GM18498 (cell line): ENCODE measurements around the gene PUS10.
"Not testable (repeated sequence)": the region's sequence is repeated elsewhere in the genome, so short reads cannot be mapped to it uniquely, and the experiment has no call there.

Experiments
- ATAC-seq: cut with Tn5 transposase; IDR thresholded peaks from one replicate; pipeline ENCODE4 v1.9.1; 2021; ENCODE audit warnings: mild to moderate bottlenecking, moderate library complexity; ENCODE audit not compliant: unreplicated experiment

PUS10 gene

DNA sequence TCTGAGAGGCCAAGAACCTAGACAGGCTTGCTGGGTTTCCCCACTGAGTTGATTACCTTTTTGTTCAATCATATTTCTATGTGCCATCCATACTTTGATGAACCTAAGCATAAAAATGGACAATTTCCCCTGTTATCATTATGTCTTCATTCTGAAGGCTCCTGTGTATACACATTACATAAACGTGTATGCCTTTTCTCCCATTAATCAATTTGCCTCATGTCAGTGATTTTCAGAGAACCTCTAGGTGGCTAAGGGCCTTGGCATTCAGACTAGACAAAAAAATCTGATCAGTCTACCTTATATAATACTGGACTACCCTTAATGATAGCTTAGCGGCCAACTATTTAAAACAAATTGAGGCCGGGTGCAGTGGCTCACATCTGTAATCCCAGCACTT is 4.7 kb downstream of the PUS10 start:
- ATAC-seq: no peak

DNA sequence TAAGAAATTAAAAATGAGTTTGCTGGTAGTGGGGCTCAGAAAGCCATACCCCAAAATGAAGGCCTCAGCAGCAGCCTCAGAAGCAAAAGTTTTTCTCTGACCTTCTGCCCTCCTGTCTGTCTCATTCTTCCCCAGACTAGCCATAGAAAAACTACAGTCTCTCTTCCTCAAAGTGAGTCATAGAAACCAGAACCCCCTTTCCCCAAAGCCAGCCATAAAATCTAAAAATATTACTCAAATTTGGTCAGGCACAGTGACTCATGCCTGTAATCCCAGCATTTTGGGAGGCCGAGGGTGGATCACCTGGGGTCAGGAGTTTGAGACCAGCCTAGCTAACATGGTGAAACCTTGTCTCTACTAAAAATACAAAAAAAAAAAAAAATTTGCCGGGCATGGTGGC is 5.8 kb downstream of the PUS10 start:
- not testable (repeated sequence) for ATAC-seq

DNA sequence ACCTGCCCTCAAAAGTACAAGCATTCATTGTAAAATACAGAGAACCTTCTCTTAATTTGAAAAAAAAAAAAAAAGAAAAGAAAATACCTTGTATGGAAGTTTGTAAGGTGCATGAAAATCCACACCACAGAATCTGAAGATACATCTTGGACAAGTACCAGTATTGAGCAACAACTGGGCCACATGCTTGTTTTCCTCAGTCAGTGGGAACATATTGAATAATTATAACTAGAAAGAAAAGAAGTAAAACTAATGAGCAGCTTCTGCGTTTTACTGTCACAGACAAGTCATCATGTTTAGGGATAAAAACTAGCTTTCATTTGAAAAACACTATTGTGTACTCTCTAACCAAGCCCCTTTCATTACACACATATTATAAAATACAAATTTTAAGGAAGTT is 6.4 kb downstream of the PUS10 start:
- ATAC-seq: no peak

- ATAC-seq: no peak
Measured at GRCh38 chr2:61009355-61009754, 8.7 kb downstream of the PUS10 start.

GRCh38 chr2:61006486-61007105 is 11.5 kb downstream of the PUS10 start:
- no peak for ATAC-seq

DNA sequence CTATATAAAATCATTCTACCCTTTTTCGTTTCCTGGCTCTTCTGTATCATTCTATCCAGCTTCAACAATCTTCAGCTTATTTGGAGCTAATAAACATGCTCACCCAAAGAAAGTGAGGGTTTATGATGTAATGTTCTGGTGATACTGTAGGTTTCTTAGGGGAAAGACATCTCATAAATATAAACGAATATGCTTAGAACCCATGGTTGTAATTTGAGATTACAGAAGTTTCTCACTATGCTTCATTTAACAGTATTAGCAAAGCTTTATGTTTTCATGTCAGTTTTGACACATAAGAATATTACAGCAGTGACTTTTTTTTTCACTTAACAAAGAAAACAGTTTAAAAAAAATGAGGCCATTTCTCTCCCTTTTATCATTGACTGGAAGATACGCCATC is 12.3 kb downstream of the PUS10 start:
- no peak for ATAC-seq

- ATAC-seq: peak; percentile 52
Measured at GRCh38 chr2:60998628-60999545, 19.2 kb downstream of the PUS10 start.

GRCh38 chr2:60994131-60994530 is 23.9 kb downstream of the PUS10 start:
- no peak for ATAC-seq

DNA sequence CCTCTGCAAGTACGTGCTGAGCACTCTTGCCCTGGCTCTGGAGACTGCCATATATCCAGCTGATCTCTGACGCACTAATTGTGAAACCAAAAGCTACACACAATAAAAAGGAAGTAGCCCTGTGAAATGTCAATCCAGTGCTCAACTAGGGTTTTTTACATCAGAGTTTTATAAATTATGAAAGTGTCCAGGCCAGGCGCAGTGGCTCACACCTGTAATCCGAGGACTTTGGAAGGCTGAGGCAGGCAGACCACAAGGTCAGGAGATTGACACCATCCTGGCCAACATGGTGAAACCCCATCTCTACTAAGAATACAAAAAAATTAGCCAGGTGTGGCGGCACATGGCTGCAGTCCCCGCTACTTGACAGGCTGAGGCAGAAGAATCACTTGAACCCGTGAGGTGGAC is 25.1 kb downstream of the PUS10 start:
- ATAC-seq: peak; percentile 97

GRCh38 chr2:60991644-60992043 is 26.4 kb downstream of the PUS10 start:
- no peak for ATAC-seq

DNA sequence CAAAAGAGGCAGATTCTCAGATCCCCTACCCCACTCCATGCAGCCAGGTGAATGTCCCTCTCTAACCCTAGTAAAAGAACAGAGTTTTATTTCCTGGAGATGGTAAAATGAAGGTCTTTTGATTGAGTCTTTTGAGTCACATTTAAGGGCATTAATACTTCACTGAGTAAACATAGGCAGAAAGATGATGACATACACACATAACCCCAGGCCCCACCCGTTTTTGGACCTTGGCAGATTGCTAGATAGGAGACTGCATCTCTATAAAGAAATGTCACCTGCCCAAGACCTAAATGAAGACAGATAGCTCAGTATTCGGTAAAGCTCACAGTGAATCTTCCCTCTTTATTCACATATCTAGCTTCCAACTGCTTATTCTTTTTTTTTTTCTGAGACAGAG is 28.8 kb downstream of the PUS10 start:
- ATAC-seq: no peak

DNA sequence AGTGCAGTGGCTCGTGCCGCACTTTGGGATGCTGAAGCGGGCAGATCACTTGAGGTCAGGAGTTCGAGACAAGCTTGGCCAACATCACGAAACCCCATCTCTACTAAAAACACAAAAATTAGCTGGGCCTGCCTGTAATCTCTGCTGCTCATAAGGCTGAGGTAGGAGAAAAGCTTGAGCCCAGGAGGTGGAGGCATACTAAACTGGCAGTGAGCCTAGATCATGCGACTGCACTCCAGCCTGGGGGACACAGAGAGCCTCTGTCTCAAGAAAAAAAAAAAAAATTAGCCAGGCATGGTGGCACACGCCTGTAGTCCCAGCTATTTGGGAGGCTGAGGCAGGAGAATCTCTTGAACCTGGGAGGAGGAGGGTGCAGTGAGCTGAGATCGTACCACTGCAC is 30.4 kb downstream of the PUS10 start:
- not testable (repeated sequence) for ATAC-seq

DNA sequence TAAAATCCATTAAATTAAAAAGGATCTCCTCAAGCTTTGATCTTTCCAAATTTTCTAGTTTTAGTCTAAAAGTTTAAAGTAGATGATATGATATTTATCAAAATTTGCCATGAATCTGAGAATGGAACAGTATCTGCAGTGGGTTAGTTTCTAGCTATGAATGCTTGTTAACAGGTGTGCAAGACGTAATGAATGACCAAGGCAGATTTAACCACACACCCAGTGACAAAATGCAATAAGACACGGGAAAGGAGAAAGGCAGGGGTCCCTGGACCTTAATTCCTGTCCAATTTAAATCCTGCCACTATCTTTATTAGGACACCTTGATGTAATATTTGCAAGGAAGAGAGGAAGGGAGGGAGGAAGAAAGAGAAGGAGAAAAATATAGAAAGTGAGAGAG is 31.0 kb downstream of the PUS10 start:
- no peak for ATAC-seq

DNA sequence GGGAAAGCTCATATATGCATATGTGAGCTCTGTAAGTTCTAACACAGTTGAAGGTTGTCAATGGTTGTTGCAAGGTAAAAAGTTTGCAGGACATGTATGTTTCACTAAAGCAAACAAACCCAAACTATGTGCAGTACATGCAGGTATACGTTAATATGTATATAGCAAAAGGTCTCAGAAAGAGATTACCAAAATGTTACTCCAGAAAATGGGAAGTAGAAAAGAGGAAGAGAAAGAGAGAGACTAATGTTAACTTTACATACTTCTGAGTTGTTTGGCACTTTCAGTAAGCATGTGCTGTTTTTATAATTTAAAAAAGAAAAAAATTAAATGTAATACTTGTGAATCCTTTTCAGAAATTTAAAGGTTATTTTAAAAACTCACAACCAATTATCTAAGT is 33.3 kb downstream of the PUS10 start:
- no peak for ATAC-seq

DNA sequence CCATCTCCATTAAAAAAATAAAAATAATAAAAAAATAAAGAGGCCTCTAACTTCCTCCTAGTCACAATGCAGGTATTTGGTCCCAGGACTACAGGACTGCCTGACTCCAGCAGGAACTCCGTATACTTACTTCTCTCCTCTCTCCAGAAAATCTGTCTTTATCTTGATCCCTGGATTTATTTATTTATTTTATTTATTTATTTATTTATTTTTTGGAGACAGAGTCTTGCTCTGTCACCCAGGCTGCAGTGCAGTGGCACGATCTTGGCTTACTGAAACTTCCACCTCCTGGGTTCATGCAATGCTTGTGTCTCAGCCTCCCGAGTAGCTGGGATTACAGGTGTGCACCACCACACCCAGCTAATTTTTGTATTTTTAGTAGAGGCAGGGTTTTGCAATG is 36.0 kb downstream of the PUS10 start:
- ATAC-seq: not testable (repeated sequence)

DNA sequence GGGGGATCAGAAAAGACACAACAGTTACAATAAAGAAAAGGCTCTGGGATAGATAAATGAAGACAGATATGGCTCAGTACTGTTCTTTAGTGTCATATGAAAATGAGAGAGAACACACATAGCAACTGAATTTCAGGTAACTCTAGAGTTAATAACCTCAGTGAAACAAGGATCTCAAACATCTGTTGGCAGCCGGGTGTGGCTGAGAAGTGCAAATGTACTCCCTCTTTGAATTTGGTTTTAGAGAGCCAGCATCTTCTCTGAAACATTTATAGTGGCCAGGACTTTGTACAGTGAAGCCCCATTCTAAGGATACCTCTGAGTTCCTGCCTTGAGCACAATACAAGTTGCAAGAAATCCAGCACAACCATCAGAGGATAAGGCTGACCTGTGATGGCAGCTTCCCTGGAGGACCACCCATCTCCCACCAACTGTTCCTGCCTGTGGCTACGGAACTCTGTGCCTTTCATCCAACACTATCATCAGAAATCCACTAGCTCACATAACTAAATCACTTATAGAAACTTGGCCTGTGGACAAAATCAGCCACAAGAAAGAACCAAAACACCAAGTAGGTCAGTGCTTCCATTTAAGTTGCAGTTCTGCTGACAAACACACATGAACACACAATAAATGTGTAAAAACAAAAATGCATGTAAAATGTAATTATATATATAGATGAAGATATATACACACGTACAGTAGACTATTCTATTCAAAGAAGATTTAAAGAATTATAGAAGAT is 37.8 kb downstream of the PUS10 start:
- peak; percentile 74 for ATAC-seq

- no peak for ATAC-seq
Measured at GRCh38 chr2:60979231-60979630, 38.8 kb downstream of the PUS10 start.

DNA sequence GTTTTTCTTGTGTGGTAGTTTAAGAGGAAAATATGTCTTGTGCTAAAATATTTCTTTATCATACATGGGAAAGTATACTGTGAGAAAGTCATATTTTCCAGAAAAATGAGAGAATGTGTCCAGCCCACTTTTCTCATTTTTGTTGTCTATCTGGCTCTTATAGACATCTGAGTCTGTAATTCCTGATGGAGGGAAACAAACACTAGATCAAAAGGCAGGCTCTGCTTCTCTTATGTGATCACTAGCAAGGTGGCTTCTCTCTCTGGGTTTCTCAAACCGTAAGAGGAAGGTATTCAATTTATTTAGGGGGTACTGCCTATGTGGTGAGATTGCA is 40.5 kb downstream of the PUS10 start:
- ATAC-seq: no peak

DNA sequence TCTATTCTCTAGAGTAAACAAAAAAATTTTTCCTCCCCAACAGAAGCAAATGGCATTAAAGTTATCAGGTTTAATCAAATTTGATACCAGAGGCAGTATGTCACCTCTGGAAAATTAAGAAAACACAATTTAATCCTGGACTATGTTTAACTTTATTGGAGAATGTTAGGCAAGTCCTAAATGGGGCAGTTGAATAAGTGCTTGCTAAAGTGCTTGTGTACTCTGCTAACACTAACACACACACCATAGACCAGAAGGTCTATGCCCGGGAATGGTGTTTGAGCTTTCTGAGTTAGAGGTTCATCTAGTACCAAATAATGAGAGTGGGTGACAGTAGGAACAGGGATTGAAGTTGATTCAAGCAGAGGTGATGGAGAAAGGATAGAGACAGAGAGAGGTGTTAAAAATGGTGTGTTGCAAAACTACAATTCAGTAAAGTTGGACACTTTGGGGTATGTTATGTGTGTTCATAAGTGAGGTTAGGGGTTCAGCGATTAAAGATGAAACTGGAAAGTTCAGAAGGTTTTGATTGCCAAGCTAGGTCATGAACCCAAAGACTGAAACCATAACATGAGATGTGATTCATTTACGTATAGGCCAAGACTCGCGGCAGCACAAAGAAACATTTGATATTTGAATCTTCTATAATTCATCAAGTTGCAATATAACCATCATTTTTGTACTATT is 41.0 kb downstream of the PUS10 start:
- peak; percentile 53 for ATAC-seq

DNA sequence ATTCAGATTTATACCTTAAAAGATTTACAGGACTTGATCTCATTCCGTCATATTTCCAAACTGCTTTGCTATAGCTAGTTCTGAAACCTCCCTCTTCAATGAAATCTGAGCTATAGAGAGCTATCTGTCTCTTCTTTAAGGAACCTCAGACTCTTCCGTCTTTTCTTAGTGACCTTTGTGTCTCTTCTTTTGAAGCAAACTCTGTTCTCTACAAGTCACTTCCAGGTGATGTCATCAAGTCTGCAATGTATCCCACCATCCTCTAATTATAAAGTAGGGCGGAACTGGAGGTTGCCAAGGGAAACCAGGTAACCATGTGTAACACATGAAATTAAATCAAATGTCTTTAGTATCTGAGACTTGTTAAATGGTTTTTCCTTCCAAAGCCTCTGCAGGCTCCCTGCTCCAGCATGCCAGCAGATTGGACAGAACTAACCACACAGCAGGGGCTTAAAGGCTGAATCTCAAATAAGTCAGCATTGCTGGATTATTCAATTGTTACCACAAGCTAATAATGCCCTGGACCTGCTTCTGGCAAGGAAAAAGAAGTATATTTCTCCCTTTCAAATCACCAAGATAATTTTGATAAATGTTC is 41.7 kb downstream of the PUS10 start:
- no peak for ATAC-seq

GRCh38 chr2:60974652-60975051 is 43.4 kb downstream of the PUS10 start:
- no peak for ATAC-seq
